ENCODE measurements around the gene MORN5. TPM values are rescaled to one million over a fixed set of nuclear protein-coding genes. Genes with fewer than 3 reads are reported as not detected.

Gene MORN5
- total RNA-seq, 1 experiment from 2014 or later, result not detected

DNA sequence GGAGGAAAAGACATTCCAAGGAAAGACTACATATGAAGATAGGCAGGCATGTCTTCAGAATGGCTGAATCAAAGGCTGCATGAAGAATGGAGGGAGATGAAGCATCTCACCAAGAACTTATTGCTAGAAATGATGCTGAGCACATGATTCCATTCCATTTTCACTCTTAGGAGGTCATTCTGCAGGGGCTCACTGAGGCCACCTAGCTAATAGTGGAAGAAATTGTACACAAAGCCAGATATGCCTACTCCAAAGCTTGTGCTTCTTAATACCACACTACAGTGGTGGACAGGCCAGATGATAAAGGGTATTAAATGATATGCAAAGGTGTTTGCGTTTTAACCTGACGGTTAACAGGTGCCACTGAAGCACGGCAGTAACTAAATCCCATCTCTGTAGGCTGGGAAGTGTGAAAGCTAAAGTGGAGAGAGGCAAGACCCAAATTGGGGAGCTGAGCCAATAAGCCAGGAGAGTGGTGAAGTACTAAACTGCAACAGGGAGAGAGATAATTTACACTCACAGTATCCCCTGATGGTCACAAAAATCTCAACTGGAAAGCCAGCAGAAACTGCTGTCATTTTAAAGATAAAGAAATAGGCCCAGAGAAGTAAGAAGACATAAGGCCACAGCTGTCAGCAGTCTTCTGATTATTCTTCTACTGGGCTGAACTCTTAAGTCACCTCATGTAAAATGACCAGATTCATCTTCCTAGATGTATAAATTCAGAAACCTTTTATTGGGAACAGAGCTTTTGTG lies 14.7 kb upstream of the MORN5 start:
- Histone ChIP-seq H3K36me3 (replicated peaks; ENCODE audit: control insufficient read depth, insufficient read depth, low read length) (no peaks in the 10 kb centered on the region; the same call in 1 of the 2 replicates), H3K27me3 (ENCODE audit: control insufficient read depth, insufficient read depth, low read length) (no peaks in the 10 kb centered on the region), H3K4me3 (ENCODE audit: insufficient read depth, low read depth, low read length) (no peak overlapping the region)
- DNase-seq, result no peak

DNA sequence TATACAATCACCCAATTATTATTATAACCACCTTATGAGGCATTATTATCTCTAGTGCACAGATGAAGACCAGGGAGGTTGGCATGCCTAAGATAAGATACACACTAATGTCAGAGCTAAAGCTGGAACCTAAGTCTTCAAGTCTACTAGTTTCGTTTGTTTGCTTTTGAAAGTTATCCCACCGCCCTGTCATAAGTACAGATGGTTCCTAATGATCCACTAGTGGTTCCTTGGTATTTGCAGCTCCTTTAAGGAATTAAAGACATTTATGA lies 14.2 kb upstream of the MORN5 start:
- Histone ChIP-seq H3K4me3 (ENCODE audit: insufficient read depth, low read depth, low read length) (no peak overlapping the region), H3K36me3 (replicated peaks; ENCODE audit: control insufficient read depth, insufficient read depth, low read length) (no peaks in the 10 kb centered on the region; the same call in 1 of the 2 replicates), H3K27me3 (ENCODE audit: control insufficient read depth, insufficient read depth, low read length) (no peaks in the 10 kb centered on the region)
- DNase-seq, result no peak

DNA sequence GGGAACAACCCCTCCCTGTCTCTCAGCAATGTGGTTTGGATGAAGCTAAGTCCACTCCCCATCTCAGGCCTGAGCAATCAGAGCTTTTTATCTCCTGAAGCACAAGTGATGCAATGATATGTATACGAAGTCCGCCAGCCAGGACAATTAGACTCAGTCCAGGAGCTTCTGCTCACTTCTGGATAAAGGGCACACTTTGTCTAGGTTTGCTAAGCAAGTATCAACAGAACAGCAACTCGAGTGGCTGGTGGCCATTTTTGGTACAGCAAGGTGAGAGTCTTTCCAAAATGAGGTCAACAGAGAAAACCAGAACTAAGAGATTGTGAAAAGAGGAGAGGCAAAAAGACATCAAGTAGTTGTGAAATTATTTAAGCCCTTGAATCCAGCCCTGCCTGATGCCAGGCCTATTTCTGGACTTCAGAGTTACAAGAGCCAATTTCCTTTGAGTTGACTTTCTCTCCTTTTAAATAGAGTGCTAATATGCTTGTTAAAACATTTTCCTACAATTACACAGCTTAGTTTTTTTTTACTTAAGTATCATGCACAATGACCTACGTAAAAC lies 8.4 kb upstream of the MORN5 start:
- Histone ChIP-seq H3K36me3 (replicated peaks; ENCODE audit: control insufficient read depth, insufficient read depth, low read length) (no peaks in the 10 kb centered on the region; the same call in none of the 2 replicates), H3K27me3 (ENCODE audit: control insufficient read depth, insufficient read depth, low read length) (no peaks in the 10 kb centered on the region), H3K4me3 (ENCODE audit: insufficient read depth, low read depth, low read length) (no peak overlapping the region)
- no peak for DNase-seq

DNA sequence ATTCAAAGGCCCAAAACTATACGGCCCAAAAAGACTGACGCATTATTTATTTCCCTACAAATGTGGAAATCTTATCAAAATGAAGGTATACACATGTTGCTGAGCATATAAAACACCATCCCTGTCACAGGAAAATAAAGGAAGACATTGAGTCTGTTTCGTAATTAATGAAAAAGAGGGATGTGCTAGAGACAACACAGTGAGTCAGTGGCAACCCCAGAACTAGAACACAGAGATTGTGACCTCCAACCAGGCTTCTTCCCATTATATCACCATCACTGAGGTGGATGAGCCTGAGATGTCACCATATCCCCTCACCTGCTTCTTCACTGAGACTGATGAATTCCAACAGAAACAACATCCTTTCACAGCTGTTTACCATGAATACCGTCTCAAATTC lies 3.9 kb upstream of the MORN5 start:
- Histone ChIP-seq H3K27me3 (ENCODE audit: control insufficient read depth, insufficient read depth, low read length) (no peaks in the 10 kb centered on the region), H3K36me3 (replicated peaks; ENCODE audit: control insufficient read depth, insufficient read depth, low read length) (no peaks in the 10 kb centered on the region; the same call in 1 of the 2 replicates), H3K4me3 (ENCODE audit: insufficient read depth, low read depth, low read length) (no peak overlapping the region)
- DNase-seq, result no peak

DNA sequence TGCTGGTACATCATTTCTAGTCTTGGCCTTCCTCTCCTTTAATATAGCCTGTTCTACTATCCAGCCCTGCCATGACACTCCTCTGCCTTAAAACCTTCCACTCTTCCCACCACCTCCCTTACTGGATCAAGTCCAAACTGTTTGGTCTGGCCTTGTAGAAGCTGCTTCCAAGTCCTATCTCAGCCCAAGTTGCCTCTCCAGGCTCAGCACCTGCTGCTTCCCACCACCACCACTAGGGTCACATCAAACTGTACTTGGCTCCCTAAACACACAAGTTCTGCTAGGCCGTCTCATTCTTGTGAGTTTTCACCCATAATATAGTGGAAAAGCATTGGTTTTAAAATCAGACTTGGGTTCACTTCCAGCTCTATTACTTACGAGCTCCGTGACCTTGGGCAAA lies 1.5 kb upstream of the MORN5 start:
- no peak overlapping the region for H3K4me3 ChIP-seq (ENCODE audit: insufficient read depth, low read depth, low read length)
- DNase-seq, result peak; percentile 75
- H3K27me3 ChIP-seq (ENCODE audit: control insufficient read depth, insufficient read depth, low read length), result no peaks in the 10 kb centered on the region
- no peaks in the 10 kb centered on the region for H3K36me3 ChIP-seq (replicated peaks; ENCODE audit: control insufficient read depth, insufficient read depth, low read length)

DNA sequence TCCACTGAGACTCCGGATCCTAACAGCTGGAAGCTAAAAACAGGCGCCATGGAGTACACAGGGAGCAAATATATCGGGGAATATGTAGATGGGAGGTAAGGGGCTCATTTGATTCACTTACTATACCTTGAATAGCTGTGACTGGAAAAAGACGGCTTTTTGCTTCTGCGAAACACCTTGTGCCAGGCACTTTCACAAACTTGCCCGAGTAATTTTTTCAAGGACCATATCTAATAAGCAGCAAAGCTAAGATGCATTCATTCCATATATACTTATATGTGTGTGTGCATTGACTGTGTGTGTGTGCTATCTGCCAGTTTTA lies 178 bp downstream of the MORN5 start:
- Histone ChIP-seq H3K27me3 (ENCODE audit: control insufficient read depth, insufficient read depth, low read length) (no peaks in the 10 kb centered on the region), H3K36me3 (replicated peaks; ENCODE audit: control insufficient read depth, insufficient read depth, low read length) (no peaks in the 10 kb centered on the region), H3K4me3 (ENCODE audit: insufficient read depth, low read depth, low read length) (no peak overlapping the region; the same call in 1 of the 2 replicates)
- no peak for DNase-seq

DNA sequence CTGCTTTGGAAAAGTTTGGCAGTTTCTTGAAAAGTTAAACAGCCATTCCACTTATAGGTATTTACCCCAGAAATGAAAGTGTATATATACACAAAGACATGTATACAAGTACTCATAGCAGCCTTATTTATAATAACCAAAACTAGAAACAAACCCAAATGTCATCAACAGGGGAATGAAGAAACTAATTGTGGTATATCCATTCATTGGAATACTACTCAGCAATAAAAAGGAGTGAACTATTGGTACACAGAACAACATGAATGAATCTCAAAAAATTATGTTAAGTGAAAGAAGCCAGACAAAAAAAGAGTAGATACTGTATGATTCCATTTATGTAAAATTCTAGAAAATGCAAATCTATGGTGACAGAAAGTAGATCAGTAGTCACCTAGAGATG lies 2.7 kb downstream of the MORN5 start:
- Histone ChIP-seq H3K27me3 (ENCODE audit: control insufficient read depth, insufficient read depth, low read length) (no peaks in the 10 kb centered on the region), H3K36me3 (replicated peaks; ENCODE audit: control insufficient read depth, insufficient read depth, low read length) (no peaks in the 10 kb centered on the region), H3K4me3 (ENCODE audit: insufficient read depth, low read depth, low read length) (no peak overlapping the region)
- no peak for DNase-seq

DNA sequence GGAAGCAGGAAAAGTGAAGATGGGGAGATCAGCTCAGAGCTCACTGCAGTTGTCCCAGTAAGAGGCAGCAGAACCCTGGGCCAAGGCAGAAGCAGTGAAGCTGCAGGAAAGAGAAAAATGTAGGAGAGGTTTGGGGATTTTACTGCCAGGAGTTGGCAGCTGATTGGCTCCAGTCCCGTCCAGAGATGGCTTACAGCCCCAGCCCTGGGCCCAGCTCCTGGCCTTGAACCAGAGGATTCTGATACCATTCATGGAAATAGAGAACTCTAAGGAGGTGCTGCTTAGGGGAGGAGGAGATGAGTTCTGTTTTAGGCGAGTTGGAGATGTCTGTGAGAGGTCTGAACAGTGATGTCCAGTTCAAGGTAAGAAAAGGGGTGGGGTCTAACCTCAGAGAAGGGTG lies 4.6 kb downstream of the MORN5 start:
- DNase-seq, result no peak
- no peaks in the 10 kb centered on the region for H3K36me3 ChIP-seq (replicated peaks; ENCODE audit: control insufficient read depth, insufficient read depth, low read length)
- no peaks in the 10 kb centered on the region for H3K27me3 ChIP-seq (ENCODE audit: control insufficient read depth, insufficient read depth, low read length)

DNA sequence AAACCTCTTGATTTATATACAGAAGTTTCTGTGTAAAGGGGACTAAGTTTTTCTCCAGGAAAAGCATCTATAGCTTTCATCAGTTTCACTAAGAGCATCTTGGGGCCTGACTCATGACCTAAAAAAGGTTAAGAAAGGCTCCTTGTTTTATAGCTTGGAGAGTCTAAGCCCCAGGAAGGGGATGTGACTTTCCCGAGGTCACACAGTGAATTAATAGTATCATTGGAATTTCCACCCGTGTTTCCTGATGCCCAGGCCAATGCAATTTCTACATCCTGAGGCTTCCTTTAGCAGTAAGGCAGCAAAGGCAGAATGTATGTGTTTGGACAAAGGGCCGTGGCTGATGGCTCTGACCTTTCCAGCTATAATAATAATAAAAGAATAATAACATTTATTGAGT lies 8.6 kb downstream of the MORN5 start:
- H3K27me3 ChIP-seq (ENCODE audit: control insufficient read depth, insufficient read depth, low read length), result no peaks in the 10 kb centered on the region

More for the DNA sequence above, 4.6 kb downstream of the MORN5 start:
- no peak overlapping the region for H3K4me3 ChIP-seq (ENCODE audit: insufficient read depth, low read depth, low read length)

DNA sequence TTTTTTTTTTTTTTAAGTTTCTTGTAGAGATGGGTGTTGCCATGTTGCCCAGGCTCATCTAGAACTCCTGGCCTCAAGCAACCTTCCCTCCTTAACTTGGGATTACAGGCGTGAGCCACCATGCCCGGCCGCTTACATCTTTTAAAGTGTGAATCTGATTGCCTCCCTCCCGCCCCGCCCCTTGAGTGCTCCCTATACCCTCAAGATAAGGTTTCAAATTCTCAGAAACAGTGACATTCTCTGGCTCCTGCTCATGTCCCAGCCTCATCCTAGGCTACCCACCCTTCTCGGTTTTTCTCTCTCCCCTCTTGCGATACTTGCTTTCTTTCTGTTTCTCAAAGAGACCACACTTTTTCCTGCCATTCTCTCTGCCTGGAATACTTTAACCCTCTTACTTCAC lies 12.4 kb downstream of the MORN5 start:
- Histone ChIP-seq H3K27me3 (ENCODE audit: control insufficient read depth, insufficient read depth, low read length) (no peaks in the 10 kb centered on the region), H3K4me3 (ENCODE audit: insufficient read depth, low read depth, low read length) (no peak overlapping the region), H3K36me3 (replicated peaks; ENCODE audit: control insufficient read depth, insufficient read depth, low read length) (no peaks in the 10 kb centered on the region)
- DNase-seq, result no peak

More for the DNA sequence above, 8.6 kb downstream of the MORN5 start:
- Histone ChIP-seq H3K36me3 (replicated peaks; ENCODE audit: control insufficient read depth, insufficient read depth, low read length) (no peaks in the 10 kb centered on the region), H3K4me3 (ENCODE audit: insufficient read depth, low read depth, low read length) (no peak overlapping the region)
- no peak for DNase-seq

DNA sequence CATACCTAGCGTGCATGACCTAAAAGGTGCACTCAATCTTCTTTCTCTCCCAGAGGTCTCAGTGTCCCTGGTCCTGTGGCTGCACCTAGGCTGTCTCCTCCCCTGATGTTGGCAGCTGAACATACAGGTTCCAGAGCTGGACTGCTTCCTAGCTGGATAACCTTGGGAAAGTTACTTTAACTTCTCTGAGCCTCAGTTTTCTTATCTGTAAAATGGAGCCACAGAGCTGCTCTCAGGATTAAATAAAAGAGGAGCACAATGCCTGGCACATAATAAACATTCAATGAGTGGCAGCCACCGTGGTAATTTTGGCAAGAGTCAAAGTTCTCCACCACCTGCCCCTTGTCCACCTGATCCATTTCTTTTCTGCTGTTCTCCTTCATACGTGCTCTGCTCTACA lies 14.0 kb downstream of the MORN5 start:
- Histone ChIP-seq H3K27me3 (ENCODE audit: control insufficient read depth, insufficient read depth, low read length) (no peaks in the 10 kb centered on the region), H3K36me3 (replicated peaks; ENCODE audit: control insufficient read depth, insufficient read depth, low read length) (no peaks in the 10 kb centered on the region), H3K4me3 (ENCODE audit: insufficient read depth, low read depth, low read length) (no peak overlapping the region)
- no peak for DNase-seq

DNA sequence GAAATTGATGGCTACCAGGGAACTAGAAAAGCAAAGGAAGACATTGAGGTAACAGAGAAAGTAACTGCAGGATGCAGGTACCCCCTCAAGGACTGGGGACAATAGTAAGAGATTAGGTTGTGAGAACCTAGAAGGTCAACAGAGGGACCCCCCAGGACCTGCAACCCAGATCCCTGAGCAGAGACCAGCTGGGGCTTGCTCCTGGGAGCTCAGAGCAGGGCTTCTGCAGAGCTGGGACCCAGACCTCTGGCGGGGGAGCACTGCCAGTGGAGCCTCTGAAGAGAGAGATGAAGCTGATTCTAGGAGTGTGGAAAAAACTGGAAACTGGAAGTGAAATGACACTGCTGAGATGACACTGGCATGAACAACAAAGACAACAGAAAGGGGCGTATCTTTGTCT lies 17.2 kb downstream of the MORN5 start:
- DNase-seq, result no peak
- Histone ChIP-seq H3K4me3 (ENCODE audit: insufficient read depth, low read depth, low read length) (no peak overlapping the region), H3K36me3 (replicated peaks; ENCODE audit: control insufficient read depth, insufficient read depth, low read length) (no peaks in the 10 kb centered on the region), H3K27me3 (ENCODE audit: control insufficient read depth, insufficient read depth, low read length) (no peaks in the 10 kb centered on the region)

DNA sequence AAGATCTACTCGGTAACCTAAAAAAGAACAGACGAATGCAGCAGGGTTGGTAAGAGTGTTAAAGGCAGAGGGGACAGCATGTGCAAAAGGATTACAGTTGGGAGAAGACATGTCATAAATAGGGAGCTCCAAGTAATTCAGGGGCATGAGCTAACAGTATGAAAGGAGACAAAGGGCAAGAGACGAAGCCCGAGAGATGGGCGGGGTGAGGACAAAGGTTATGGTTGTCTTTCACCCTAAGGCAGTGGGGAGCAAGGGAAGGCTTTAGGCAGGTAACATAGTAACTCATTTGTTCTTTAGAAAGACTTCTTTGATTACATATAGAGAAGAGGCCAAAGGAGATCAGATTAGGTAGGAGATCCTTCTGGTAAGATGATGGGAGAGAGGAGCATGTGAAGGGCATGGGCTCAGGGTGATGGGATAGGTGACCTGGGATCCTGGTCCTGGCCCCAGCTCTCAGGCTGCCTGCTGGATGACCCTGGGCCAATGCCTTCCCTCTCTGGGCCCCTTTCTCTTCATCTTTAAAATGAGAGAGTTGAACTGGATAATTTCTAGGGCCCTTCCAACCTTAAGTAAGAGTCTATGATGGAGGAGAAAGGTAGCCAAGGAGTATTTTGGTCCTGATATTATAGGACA lies 19.5 kb downstream of the MORN5 start:
- no peak overlapping the region for H3K4me3 ChIP-seq (ENCODE audit: insufficient read depth, low read depth, low read length)
- no peaks in the 10 kb centered on the region for H3K27me3 ChIP-seq (ENCODE audit: control insufficient read depth, insufficient read depth, low read length)
- no peak for DNase-seq
- no peaks in the 10 kb centered on the region for H3K36me3 ChIP-seq (replicated peaks; ENCODE audit: control insufficient read depth, insufficient read depth, low read length)

DNA sequence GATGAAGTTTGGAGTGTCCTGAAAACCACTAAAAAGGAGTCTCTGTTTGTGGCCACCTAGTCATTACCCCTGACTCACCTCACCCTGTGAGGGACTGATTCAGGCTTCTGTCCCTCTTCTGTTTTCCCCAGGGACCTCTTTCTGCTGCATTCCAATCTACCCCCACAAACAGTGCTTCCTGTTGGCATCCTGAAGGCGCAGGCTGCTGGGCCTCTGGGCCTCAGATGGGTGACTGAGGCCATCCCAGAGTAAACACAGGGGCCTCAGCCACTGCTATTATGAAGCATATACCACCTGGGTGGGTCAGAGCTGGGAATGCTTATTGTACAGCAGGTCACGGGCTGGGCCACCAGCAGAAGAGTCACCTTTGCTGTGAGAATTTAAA lies 20.0 kb downstream of the MORN5 start:
- no peak for DNase-seq
- Histone ChIP-seq H3K36me3 (replicated peaks; ENCODE audit: control insufficient read depth, insufficient read depth, low read length) (no peaks in the 10 kb centered on the region), H3K4me3 (ENCODE audit: insufficient read depth, low read depth, low read length) (no peak overlapping the region), H3K27me3 (ENCODE audit: control insufficient read depth, insufficient read depth, low read length) (no peaks in the 10 kb centered on the region)

DNA sequence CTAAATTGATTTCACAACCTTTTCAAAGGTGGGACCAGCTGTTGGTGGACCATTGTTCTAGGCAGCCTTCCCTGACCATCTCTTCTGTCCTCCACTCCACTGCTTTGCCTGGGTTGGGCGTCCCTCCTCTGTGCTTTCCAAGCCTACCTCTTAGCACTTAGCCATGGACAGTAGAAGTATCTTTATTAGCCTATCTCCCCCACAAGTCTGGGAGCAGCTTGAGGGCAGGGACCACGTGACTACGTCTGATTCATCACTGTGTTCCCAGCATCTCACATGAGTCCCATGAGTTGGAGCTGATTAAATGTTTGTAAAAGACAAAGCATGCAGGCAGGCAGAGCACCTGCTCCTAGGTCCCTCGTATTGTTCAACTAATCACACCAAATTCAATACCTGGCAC lies 20.9 kb downstream of the MORN5 start:
- DNase-seq, result no peak
- H3K27me3 ChIP-seq (ENCODE audit: control insufficient read depth, insufficient read depth, low read length), result no peaks in the 10 kb centered on the region
- no peak overlapping the region for H3K4me3 ChIP-seq (ENCODE audit: insufficient read depth, low read depth, low read length)
- H3K36me3 ChIP-seq (replicated peaks; ENCODE audit: control insufficient read depth, insufficient read depth, low read length), result no peaks in the 10 kb centered on the region
